GM18498 (cell line): Measurements from ENCODE around the gene RER1.

Source experiments
- ATAC-seq: cut with Tn5 transposase; IDR thresholded peaks from one replicate; pipeline ENCODE4 v1.9.1; 2021; ENCODE audit warnings: mild to moderate bottlenecking, moderate library complexity; ENCODE audit not compliant: unreplicated experiment

The RER1 gene

GRCh38 chr1:2391041-2391930, at the start of gene RER1, which contains the start of gene MORN1:
Gene RER1 (plus strand): TSS chr1:2391841. CDS start chr1:2395791, 3,950 bp downstream.
Gene MORN1 (minus strand): TSS chr1:2391554. CDS start chr1:2391533, 21 bp downstream.
- peak; percentile 87 for ATAC-seq

GRCh38 chr1:2342384-2343022, 49.1 kb upstream of the RER1 start:
- ATAC-seq, result no peak

GRCh38 chr1:2343023-2343935, 48.4 kb upstream of the RER1 start:
- no peak for ATAC-seq

GRCh38 chr1:2344121-2344681, 47.4 kb upstream of the RER1 start:
- no peak for ATAC-seq

- no peak for ATAC-seq
Observed at GRCh38 chr1:2344744-2345296, 46.8 kb upstream of the RER1 start.

GRCh38 chr1:2345297-2346075, 46.2 kb upstream of the RER1 start:
- ATAC-seq, result no peak

GRCh38 chr1:2346691-2347408, 44.8 kb upstream of the RER1 start:
- no peak for ATAC-seq

GRCh38 chr1:2347409-2347785, 44.2 kb upstream of the RER1 start:
- no peak for ATAC-seq

- no peak for ATAC-seq
Observed at GRCh38 chr1:2347896-2348295, 43.7 kb upstream of the RER1 start.

GRCh38 chr1:2348346-2349325, 43.0 kb upstream of the RER1 start:
- ATAC-seq, result no peak

- no peak for ATAC-seq
Observed at GRCh38 chr1:2349806-2350205, 41.8 kb upstream of the RER1 start.

- ATAC-seq, result no peak
Observed at GRCh38 chr1:2350501-2350900, 41.1 kb upstream of the RER1 start.

GRCh38 chr1:2350911-2351655, 40.6 kb upstream of the RER1 start:
- no peak for ATAC-seq

GRCh38 chr1:2351723-2352122, 39.9 kb upstream of the RER1 start:
- ATAC-seq, result no peak

GRCh38 chr1:2352341-2352896, 39.2 kb upstream of the RER1 start:
- no peak for ATAC-seq

GRCh38 chr1:2352897-2353550, 38.6 kb upstream of the RER1 start:
- no peak for ATAC-seq
